ENCODE data around the gene DGAT2L6. TPM values are rescaled to one million over a fixed set of nuclear protein-coding genes. Genes with fewer than 3 reads are reported as not detected.
A peak's percentile ranks its signal among the peaks of the same experiment; 100 is the strongest.

DGAT2L6 gene, protein sequence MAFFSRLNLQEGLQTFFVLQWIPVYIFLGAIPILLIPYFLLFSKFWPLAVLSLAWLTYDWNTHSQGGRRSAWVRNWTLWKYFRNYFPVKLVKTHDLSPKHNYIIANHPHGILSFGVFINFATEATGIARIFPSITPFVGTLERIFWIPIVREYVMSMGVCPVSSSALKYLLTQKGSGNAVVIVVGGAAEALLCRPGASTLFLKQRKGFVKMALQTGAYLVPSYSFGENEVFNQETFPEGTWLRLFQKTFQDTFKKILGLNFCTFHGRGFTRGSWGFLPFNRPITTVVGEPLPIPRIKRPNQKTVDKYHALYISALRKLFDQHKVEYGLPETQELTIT
- total RNA-seq (2014; rRNA removed; shearing (Covaris generic)) (not detected in 2 replicates), polyA plus RNA-seq (2016; fragmentation: Nextera tagmentation; extraction: Ambion mirVana) (not detected in 2 replicates)
- long read RNA-seq = 0 reads

DNA sequence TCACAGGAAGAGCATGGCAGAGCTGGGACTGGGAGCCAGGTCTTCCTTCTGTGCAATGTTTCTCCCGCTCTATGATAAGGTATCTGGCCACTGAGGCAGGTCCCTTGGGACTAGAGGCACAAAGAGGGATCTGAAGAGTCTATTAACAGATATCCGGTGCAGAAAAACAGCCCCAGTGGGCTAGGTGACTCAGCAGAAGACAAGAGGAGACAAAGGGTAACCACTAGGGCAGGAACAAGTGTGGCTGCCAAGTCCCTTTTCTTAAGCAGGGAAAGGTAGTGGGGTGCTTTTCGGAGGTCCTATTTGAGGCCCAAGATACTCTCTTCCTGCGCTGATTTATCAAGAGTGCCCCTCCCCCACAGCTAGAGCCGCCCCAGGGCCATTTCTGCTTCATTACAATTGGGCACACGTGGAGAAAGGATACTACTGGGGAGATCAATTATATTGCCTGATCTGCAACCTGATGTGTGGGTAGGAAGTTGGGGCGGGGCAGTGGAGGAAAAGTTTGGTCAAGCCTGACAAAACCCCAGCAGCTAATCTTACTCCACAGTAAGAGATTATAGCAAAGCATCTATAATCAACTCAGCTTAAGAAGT, at the start of gene DGAT2L6:
DGAT2L6 (plus strand) TSS at position 546 of the 596 bp plus-strand sequence. CDS start 100 bp downstream, outside the sequence.
- no peak within 1 kb of the TSS for H3K4me2 ChIP-seq
- DNase-seq (ENCODE audit: low spot score) = no peak
- no peak within 1 kb of the TSS for H3K27ac ChIP-seq (ENCODE audit: low read depth)
- H3K4me3 Mint-ChIP-seq = no peak within 1 kb of the TSS
- H3K9me2 ChIP-seq (ENCODE audit: insufficient read depth) = no peaks in the 10 kb centered on the region
- no peaks in the 10 kb centered on the region for H3K36me3 Mint-ChIP-seq (ENCODE audit: low read depth)
- no peaks in the 10 kb centered on the region for H4K20me1 ChIP-seq (replicated peaks; ENCODE audit: insufficient read depth)
- H3K4me1 ChIP-seq (ENCODE audit: insufficient read depth) = peaks cover 7% of the 10 kb centered on the region
- no peaks in the 10 kb centered on the region for H3K36me3 ChIP-seq (ENCODE audit: insufficient read depth)
- H3K4me1 Mint-ChIP-seq = peaks cover 19% of the 10 kb centered on the region
- no peaks in the 10 kb centered on the region for H3K79me2 ChIP-seq (replicated peaks; ENCODE audit: insufficient read depth)
- H3F3A ChIP-seq (replicated peaks; ENCODE audit: low read depth) = no peaks in the 10 kb centered on the region
- H2AFZ ChIP-seq = peak within 1 kb of the TSS; percentile 47; the same call in 1 of the 2 replicates
- peaks cover 5% of the 10 kb centered on the region for H3K27me3 Mint-ChIP-seq (ENCODE audit: insufficient read depth, low read depth, poor library complexity)
- no peak within 1 kb of the TSS for H3K4me3 ChIP-seq
- TF ChIP-seq JUNB (IDR thresholded peaks at IDR 0.05; ENCODE audit: unreplicated experiment) (no peak), ZNF331 (CRISPR knock-in tag; IDR thresholded peaks at IDR 0.05; ENCODE audit: low read depth) (no peak), CREB1 (CRISPR knock-in tag; IDR thresholded peaks at IDR 0.05; ENCODE audit: low read depth) (no peak), EZH2 (IDR thresholded peaks at IDR 0.05; ENCODE audit: low read depth, unreplicated experiment) (no peak), NANOG (IDR thresholded peaks at IDR 0.05; ENCODE audit: borderline replicate concordance) (no peak), POLR2AphosphoS5 (IDR thresholded peaks at IDR 0.05; ENCODE audit: low read depth) (no peak), STAT1 (IDR thresholded peaks at IDR 0.05; ENCODE audit: unreplicated experiment) (no peak), EZH2phosphoT487 (IDR thresholded peaks at IDR 0.05; ENCODE audit: unreplicated experiment) (no peak)
- TF ChIP-seq, protein P1, sequence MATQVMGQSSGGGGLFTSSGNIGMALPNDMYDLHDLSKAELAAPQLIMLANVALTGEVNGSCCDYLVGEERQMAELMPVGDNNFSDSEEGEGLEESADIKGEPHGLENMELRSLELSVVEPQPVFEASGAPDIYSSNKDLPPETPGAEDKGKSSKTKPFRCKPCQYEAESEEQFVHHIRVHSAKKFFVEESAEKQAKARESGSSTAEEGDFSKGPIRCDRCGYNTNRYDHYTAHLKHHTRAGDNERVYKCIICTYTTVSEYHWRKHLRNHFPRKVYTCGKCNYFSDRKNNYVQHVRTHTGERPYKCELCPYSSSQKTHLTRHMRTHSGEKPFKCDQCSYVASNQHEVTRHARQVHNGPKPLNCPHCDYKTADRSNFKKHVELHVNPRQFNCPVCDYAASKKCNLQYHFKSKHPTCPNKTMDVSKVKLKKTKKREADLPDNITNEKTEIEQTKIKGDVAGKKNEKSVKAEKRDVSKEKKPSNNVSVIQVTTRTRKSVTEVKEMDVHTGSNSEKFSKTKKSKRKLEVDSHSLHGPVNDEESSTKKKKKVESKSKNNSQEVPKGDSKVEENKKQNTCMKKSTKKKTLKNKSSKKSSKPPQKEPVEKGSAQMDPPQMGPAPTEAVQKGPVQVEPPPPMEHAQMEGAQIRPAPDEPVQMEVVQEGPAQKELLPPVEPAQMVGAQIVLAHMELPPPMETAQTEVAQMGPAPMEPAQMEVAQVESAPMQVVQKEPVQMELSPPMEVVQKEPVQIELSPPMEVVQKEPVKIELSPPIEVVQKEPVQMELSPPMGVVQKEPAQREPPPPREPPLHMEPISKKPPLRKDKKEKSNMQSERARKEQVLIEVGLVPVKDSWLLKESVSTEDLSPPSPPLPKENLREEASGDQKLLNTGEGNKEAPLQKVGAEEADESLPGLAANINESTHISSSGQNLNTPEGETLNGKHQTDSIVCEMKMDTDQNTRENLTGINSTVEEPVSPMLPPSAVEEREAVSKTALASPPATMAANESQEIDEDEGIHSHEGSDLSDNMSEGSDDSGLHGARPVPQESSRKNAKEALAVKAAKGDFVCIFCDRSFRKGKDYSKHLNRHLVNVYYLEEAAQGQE (IDR thresholded peaks at IDR 0.05; ENCODE audit: unreplicated experiment) = no peak
- TF ChIP-seq, protein P2, sequence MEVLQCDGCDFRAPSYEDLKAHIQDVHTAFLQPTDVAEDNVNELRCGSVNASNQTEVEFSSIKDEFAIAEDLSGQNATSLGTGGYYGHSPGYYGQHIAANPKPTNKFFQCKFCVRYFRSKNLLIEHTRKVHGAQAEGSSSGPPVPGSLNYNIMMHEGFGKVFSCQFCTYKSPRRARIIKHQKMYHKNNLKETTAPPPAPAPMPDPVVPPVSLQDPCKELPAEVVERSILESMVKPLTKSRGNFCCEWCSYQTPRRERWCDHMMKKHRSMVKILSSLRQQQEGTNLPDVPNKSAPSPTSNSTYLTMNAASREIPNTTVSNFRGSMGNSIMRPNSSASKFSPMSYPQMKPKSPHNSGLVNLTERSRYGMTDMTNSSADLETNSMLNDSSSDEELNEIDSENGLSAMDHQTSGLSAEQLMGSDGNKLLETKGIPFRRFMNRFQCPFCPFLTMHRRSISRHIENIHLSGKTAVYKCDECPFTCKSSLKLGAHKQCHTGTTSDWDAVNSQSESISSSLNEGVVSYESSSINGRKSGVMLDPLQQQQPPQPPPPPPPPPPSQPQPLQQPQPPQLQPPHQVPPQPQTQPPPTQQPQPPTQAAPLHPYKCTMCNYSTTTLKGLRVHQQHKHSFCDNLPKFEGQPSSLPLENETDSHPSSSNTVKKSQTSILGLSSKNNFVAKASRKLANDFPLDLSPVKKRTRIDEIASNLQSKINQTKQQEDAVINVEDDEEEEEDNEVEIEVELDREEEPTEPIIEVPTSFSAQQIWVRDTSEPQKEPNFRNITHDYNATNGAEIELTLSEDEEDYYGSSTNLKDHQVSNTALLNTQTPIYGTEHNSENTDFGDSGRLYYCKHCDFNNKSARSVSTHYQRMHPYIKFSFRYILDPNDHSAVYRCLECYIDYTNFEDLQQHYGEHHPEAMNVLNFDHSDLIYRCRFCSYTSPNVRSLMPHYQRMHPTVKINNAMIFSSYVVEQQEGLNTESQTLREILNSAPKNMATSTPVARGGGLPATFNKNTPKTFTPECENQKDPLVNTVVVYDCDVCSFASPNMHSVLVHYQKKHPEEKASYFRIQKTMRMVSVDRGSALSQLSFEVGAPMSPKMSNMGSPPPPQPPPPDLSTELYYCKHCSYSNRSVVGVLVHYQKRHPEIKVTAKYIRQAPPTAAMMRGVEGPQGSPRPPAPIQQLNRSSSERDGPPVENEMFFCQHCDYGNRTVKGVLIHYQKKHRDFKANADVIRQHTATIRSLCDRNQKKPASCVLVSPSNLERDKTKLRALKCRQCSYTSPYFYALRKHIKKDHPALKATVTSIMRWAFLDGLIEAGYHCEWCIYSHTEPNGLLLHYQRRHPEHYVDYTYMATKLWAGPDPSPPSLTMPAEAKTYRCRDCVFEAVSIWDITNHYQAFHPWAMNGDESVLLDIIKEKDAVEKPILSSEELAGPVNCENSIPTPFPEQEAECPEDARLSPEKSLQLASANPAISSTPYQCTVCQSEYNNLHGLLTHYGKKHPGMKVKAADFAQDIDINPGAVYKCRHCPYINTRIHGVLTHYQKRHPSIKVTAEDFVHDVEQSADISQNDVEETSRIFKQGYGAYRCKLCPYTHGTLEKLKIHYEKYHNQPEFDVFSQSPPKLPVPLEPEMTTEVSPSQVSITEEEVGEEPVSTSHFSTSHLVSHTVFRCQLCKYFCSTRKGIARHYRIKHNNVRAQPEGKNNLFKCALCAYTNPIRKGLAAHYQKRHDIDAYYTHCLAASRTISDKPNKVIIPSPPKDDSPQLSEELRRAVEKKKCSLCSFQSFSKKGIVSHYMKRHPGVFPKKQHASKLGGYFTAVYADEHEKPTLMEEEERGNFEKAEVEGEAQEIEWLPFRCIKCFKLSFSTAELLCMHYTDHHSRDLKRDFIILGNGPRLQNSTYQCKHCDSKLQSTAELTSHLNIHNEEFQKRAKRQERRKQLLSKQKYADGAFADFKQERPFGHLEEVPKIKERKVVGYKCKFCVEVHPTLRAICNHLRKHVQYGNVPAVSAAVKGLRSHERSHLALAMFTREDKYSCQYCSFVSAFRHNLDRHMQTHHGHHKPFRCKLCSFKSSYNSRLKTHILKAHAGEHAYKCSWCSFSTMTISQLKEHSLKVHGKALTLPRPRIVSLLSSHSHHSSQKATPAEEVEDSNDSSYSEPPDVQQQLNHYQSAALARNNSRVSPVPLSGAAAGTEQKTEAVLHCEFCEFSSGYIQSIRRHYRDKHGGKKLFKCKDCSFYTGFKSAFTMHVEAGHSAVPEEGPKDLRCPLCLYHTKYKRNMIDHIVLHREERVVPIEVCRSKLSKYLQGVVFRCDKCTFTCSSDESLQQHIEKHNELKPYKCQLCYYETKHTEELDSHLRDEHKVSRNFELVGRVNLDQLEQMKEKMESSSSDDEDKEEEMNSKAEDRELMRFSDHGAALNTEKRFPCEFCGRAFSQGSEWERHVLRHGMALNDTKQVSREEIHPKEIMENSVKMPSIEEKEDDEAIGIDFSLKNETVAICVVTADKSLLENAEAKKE (CRISPR knock-in tag; IDR thresholded peaks at IDR 0.05) = no peak
- TF ChIP-seq, protein P3, sequence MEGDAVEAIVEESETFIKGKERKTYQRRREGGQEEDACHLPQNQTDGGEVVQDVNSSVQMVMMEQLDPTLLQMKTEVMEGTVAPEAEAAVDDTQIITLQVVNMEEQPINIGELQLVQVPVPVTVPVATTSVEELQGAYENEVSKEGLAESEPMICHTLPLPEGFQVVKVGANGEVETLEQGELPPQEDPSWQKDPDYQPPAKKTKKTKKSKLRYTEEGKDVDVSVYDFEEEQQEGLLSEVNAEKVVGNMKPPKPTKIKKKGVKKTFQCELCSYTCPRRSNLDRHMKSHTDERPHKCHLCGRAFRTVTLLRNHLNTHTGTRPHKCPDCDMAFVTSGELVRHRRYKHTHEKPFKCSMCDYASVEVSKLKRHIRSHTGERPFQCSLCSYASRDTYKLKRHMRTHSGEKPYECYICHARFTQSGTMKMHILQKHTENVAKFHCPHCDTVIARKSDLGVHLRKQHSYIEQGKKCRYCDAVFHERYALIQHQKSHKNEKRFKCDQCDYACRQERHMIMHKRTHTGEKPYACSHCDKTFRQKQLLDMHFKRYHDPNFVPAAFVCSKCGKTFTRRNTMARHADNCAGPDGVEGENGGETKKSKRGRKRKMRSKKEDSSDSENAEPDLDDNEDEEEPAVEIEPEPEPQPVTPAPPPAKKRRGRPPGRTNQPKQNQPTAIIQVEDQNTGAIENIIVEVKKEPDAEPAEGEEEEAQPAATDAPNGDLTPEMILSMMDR (conservative IDR thresholded peaks at IDR 0.05; ENCODE audit: low read depth in 2 of 2) = no peak
- H3K27me3 ChIP-seq (ENCODE audit: insufficient read depth) = no peaks in the 10 kb centered on the region
- no peaks in the 10 kb centered on the region for H3K9me3 Mint-ChIP-seq
- ATAC-seq = no peak
- H3K27ac Mint-ChIP-seq = no peak within 1 kb of the TSS

All from GM23338 (cell line).